ENCODE results near the gene WDTC1. TPM values are rescaled to one million over a fixed set of nuclear protein-coding genes. Genes with fewer than 3 reads are reported as not detected.
"Not testable (repeated sequence)": the region's sequence is repeated elsewhere in the genome, so short reads cannot be mapped to it uniquely, and the experiment has no call there.

Gene WDTC1
- total RNA-seq, 1 donor from 2014 or later: 61.1 TPM

DNA sequence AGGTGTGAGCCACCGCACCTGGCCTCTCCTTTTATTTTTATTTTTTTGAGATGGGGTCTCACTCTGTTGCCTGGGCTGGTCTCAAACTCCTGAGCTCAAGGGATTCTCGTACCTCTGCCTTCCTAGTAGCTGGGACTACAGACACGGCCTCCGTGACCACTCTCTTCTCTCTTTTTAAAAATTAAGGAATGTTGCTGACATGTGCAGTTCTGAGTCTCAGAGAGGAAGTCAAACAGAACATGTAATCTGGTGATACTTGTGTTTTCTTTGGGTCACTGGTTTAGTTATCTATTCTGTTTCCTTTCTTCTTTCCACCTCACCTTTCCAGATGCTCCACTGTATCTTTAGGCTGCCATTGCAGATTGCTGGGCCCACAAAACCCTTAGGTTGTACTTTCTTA lies 2.7 kb downstream of the WDTC1 start:
- Histone ChIP-seq H3K27ac (replicated peaks) (no peak overlapping the region), H3K4me3 (no peak overlapping the region), H3K27me3 (ENCODE audit: low read depth) (no peaks in the 10 kb centered on the region), H3K4me1 (peaks cover 45% of the 10 kb centered on the region), H3K36me3 (no peaks in the 10 kb centered on the region), H3K9me3 (replicated peaks) (no peaks in the 10 kb centered on the region)
- TF ChIP-seq, protein P1, sequence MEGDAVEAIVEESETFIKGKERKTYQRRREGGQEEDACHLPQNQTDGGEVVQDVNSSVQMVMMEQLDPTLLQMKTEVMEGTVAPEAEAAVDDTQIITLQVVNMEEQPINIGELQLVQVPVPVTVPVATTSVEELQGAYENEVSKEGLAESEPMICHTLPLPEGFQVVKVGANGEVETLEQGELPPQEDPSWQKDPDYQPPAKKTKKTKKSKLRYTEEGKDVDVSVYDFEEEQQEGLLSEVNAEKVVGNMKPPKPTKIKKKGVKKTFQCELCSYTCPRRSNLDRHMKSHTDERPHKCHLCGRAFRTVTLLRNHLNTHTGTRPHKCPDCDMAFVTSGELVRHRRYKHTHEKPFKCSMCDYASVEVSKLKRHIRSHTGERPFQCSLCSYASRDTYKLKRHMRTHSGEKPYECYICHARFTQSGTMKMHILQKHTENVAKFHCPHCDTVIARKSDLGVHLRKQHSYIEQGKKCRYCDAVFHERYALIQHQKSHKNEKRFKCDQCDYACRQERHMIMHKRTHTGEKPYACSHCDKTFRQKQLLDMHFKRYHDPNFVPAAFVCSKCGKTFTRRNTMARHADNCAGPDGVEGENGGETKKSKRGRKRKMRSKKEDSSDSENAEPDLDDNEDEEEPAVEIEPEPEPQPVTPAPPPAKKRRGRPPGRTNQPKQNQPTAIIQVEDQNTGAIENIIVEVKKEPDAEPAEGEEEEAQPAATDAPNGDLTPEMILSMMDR (IDR thresholded peaks at IDR 0.05; ENCODE audit: borderline replicate concordance): no peak
- intact Hi-C loops (cut with micrococcal nuclease): no loop called here
- DNase-seq: no peak

DNA sequence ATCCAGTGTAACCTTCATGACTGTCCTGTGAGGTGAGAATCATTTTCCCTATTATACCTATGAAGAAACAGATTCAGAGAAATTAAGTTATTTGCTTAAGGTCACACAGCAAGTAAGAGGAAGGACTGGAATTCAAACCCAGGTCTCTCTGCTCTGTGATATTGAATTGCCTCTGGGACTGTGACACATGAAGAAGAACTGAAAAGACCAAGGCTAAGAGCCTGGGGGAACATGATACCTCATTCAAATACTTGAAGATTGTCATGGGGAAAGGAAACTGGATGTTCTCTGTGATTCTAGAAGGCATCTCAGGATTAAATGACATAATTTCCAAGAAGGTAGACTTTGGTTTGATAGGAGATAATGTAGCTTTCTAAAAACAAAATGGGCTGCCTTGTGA lies 3.6 kb downstream of the WDTC1 start:
- H3K36me3 ChIP-seq: no peaks in the 10 kb centered on the region
- DNase-seq: no peak
- H3K27me3 ChIP-seq (ENCODE audit: low read depth): no peaks in the 10 kb centered on the region
- TF ChIP-seq, protein P1 (IDR thresholded peaks at IDR 0.05; ENCODE audit: borderline replicate concordance): no peak
- H3K4me3 ChIP-seq: no peak overlapping the region
- peaks cover 48% of the 10 kb centered on the region for H3K4me1 ChIP-seq
- H3K9me3 ChIP-seq (replicated peaks): no peaks in the 10 kb centered on the region
- intact Hi-C loops (cut with micrococcal nuclease): no loop called here
- H3K27ac ChIP-seq (replicated peaks): no peak overlapping the region

DNA sequence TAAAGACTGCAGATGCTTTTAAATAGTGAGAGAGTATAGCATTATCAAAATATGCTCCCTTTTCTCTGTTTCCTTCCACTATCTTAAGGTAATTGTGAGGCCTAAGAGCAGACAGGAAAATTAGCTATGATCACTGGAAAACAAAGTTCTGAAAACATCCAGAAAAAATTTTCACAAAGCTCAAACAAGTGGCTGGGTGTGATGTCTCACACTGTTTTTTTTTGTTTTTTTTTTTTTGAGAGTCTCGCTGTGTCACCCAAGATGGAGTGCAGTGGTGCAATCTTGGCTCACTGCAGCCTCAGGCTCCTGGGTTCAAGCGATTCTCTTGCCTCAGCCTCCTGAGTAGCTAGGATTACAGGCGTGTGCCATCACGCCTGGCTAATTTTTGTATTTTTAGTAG lies 7.2 kb downstream of the WDTC1 start:
- Histone ChIP-seq H3K36me3 (peaks cover 7% of the 10 kb centered on the region), H3K27ac (replicated peaks) (no peak overlapping the region), H3K4me1 (peaks cover 23% of the 10 kb centered on the region), H3K27me3 (ENCODE audit: low read depth) (no peaks in the 10 kb centered on the region), H3K9me3 (replicated peaks) (no peaks in the 10 kb centered on the region), H3K4me3 (no peak overlapping the region)
- no peak for DNase-seq
- TF ChIP-seq, protein P1 (IDR thresholded peaks at IDR 0.05; ENCODE audit: borderline replicate concordance): no peak
- intact Hi-C loops (cut with micrococcal nuclease): no loop called here

DNA sequence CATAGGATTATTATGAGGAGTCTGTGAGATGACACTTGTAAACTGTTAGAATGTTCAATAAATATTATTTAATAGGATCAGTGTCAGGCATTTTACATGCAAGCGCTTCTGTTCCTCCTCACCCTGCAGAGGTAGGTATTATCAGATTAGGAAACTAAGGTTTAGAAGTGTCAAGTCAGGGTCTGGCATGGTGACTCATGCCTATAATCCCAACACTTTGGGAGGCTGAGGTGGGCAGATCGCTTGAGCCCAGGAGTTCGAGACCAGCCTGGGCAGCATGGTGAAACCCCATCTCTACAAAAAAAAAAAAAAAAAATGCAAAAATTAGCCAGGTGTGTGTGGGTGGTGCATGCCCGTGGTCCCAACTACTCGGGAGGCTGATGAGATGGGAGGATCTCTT lies 9.2 kb downstream of the WDTC1 start:
- H3K27ac ChIP-seq (replicated peaks); H3K4me3 ChIP-seq; H3K36me3 ChIP-seq; DNase-seq; intact Hi-C loops (cut with micrococcal nuclease); H3K27me3 ChIP-seq (ENCODE audit: low read depth); H3K9me3 ChIP-seq (replicated peaks): not testable (repeated sequence)
- H3K4me1 ChIP-seq: peaks cover 17% of the 10 kb centered on the region

DNA sequence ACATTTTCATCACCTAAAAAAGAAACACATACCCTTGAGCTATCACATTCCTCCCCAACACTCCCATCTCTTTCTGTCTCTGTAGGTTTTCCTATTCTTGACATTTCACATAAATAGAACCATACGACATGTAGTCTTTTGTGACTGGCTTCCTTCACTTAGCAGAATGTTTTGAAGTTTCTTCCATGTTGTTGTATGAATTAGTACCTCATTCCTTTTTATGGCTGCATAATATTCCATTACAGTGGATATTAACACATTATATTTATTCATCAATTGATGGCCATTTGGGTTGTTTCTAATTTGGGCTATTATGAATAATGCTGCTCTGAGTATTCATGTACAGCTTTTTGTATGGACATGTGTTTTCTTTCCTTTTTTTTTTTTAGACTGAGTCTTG lies 11.8 kb downstream of the WDTC1 start:
- Histone ChIP-seq H3K36me3 (peaks cover 7% of the 10 kb centered on the region), H3K27me3 (ENCODE audit: low read depth) (no peaks in the 10 kb centered on the region), H3K27ac (replicated peaks) (no peak overlapping the region), H3K9me3 (replicated peaks) (no peaks in the 10 kb centered on the region), H3K4me1 (peaks cover 7% of the 10 kb centered on the region), H3K4me3 (no peak overlapping the region)
- intact Hi-C loops (cut with micrococcal nuclease): no loop called here
- TF ChIP-seq, protein P1 (IDR thresholded peaks at IDR 0.05; ENCODE audit: borderline replicate concordance): no peak
- no peak for DNase-seq

DNA sequence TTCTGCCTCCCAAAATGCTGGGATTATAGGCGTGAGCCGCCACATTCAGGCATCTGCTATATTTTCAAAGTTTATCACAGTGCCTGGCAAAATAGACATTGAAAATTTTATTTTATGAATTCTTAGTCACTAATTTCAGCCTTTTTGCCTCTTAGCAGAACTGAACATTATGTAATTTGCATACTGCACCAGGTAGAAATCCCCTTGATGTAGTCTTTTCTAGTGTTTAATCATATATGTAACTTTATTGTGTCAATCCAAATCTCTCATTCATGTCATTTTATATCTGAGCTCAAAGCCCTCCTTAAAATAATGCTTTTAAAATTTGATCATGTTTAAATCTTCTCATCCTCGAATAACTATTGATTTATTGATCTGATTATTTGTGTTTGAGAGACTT lies 19.2 kb downstream of the WDTC1 start:
- H3K4me1 ChIP-seq: no peaks in the 10 kb centered on the region
- TF ChIP-seq, protein P1 (IDR thresholded peaks at IDR 0.05; ENCODE audit: borderline replicate concordance): no peak
- intact Hi-C loops (cut with micrococcal nuclease): no loop called here
- no peaks in the 10 kb centered on the region for H3K9me3 ChIP-seq (replicated peaks)
- H3K27ac ChIP-seq (replicated peaks): no peak overlapping the region
- H3K4me3 ChIP-seq: no peak overlapping the region
- no peaks in the 10 kb centered on the region for H3K36me3 ChIP-seq
- DNase-seq: no peak
- no peaks in the 10 kb centered on the region for H3K27me3 ChIP-seq (ENCODE audit: low read depth)
